SK-N-SH (cell line): ENCODE data around the gene COG8. TPM values are rescaled to one million over a fixed set of nuclear protein-coding genes. Genes with fewer than 3 reads are reported as not detected.

ENCODE experiments used
- CTCF ChIA-PET: fragments of 300-600, 350-600 bp; formaldehyde crosslinking; extraction: SDS; loops from one replicate; lab custom pipeline; 2021; lab: Yijun Ruan, JAX
- POLR2A ChIA-PET: fragments of 350-600 bp; sonication (Branson Sonifier 250); formaldehyde crosslinking; extraction: SDS; loops from one replicate; lab custom pipeline; 2020; ENCODE audit warnings: antibody characterized with exemption, inconsistent platforms; lab: Yijun Ruan, JAX
- DNase-seq: peaks from one replicate; pipeline ENCODE4 v3.0.0; 2012
- H2AFZ ChIP-seq: fragments of 200-600 bp; sonication (generic); 2 replicates; pipeline ENCODE4 v1.8.1; 2016; ENCODE audit warnings: antibody characterized with exemption, mild to moderate bottlenecking, low read depth
- H3F3A ChIP-seq: fragments of 200-600 bp; sonication (generic); replicated peaks from 2 replicates; pipeline ENCODE3; 2016; ENCODE audit warnings: antibody characterized with exemption, mild to moderate bottlenecking; ENCODE audit not compliant: insufficient read depth
- H3K27ac ChIP-seq, 2 experiments: fragments of 200-500 bp in 1 of 2; fragments of 200-600 bp in 1 of 2; sonication (Bioruptor generic) in 1 of 2; sonication (generic), shearing (Covaris generic) in 1 of 2; 2 replicates each; pipeline versions ENCODE4 v1.5.1 to v1.6.1; 2014 to 2016; ENCODE audit warnings: low read depth in 2 of 2, inconsistent platforms in 1 of 2, low read length in 1 of 2, mild to moderate bottlenecking in 1 of 2, mixed read lengths in 1 of 2
- H3K27me3 ChIP-seq: fragments of 200-600 bp; sonication (generic), shearing (Covaris generic); 2 replicates; pipeline ENCODE4 v1.6.1; 2016; ENCODE audit warnings: mixed run types; ENCODE audit not compliant: insufficient read depth
- H3K36me3 ChIP-seq, 2 experiments: fragments of 200-500 bp in 1 of 2; fragments of 200-600 bp in 1 of 2; sonication (Bioruptor generic) in 1 of 2; sonication (generic) in 1 of 2; replicated peaks in 1 of 2; 2 replicates each; pipeline versions ENCODE3 to v1.5.1; 2014 to 2016; ENCODE audit warnings: low read length in 1 of 2, mild to moderate bottlenecking in 1 of 2; ENCODE audit not compliant: insufficient read depth in 2 of 2, control insufficient read depth in 1 of 2
- H3K4me1 ChIP-seq, 2 experiments: fragments of 200-500 bp in 1 of 2; fragments of 200-600 bp in 1 of 2; sonication (Bioruptor generic) in 1 of 2; sonication (generic), shearing (Covaris generic) in 1 of 2; 2 replicates each; pipeline versions ENCODE4 v1.5.1 to v1.6.1; 2014 to 2016; ENCODE audit warnings: low read depth in 1 of 2, low read length in 1 of 2, mixed run types in 1 of 2; ENCODE audit not compliant: insufficient read depth in 2 of 2, control insufficient read depth in 1 of 2
- H3K4me2 ChIP-seq: fragments of 200-600 bp; sonication (generic), shearing (Covaris generic); 2 replicates; pipeline ENCODE4 v1.6.1; 2017; ENCODE audit warnings: mixed run types
- H3K4me3 ChIP-seq, 2 experiments: fragments of 200-500 bp in 1 of 2; fragments of 200-600 bp in 1 of 2; sonication (Bioruptor generic) in 1 of 2; sonication (generic), shearing (Covaris generic) in 1 of 2; 2 replicates each; pipeline versions ENCODE4 v1.5.1 to v1.8.1; 2014 to 2016; ENCODE audit warnings: low read depth in 2 of 2, inconsistent platforms in 1 of 2, low read length in 1 of 2, mild to moderate bottlenecking in 1 of 2, mixed read lengths in 1 of 2, moderate library complexity in 1 of 2
- H3K79me2 ChIP-seq: fragments of 200-600 bp; sonication (generic); 2 replicates; pipeline ENCODE4 v1.8.1; 2017; ENCODE audit warnings: mild to moderate bottlenecking; ENCODE audit not compliant: insufficient read depth
- H3K9ac ChIP-seq: fragments of 200-600 bp; sonication (generic); 2 replicates; pipeline ENCODE4 v1.6.1; 2017; ENCODE audit warnings: mixed run types
- H3K9me2 ChIP-seq: fragments of 200-600 bp; sonication (generic); 2 replicates; pipeline ENCODE4 v1.6.1; 2017; ENCODE audit warnings: mixed run types
- H3K9me3 ChIP-seq: fragments of 200-600 bp; sonication (generic); 2 replicates; pipeline ENCODE4 v1.6.1; 2017; ENCODE audit warnings: mixed run types, mild to moderate bottlenecking, moderate library complexity
- H4K20me1 ChIP-seq: fragments of 200-600 bp; sonication (generic); 2 replicates; pipeline ENCODE4 v1.6.1; 2017; ENCODE audit warnings: mild to moderate bottlenecking, mixed run types; ENCODE audit not compliant: insufficient read depth
- CHD2 ChIP-seq: fragments of 150-350 bp; IDR thresholded peaks from 2 replicates; pipeline ENCODE4 v1.6.1; 2018; ENCODE audit warnings: low read length; ENCODE audit not compliant: partially characterized antibody
- EZH2phosphoT487 ChIP-seq: fragments of 200-600 bp; sonication (generic); IDR thresholded peaks from 2 replicates; pipeline ENCODE4 v1.6.1; 2017; ENCODE audit warnings: low read depth, mixed run types, mild to moderate bottlenecking, antibody characterized with exemption, moderate library complexity, borderline replicate concordance
- FOXJ3 ChIP-seq: sonication (generic); formaldehyde crosslinking; IDR thresholded peaks from 2 replicates; pipeline ENCODE4 v1.5.1; 2020; ENCODE audit warnings: mild to moderate bottlenecking, missing genetic modification reagents
- FOXM1 ChIP-seq: IDR thresholded peaks from 2 replicates; pipeline ENCODE4 v1.4.0; 2012; ENCODE audit warnings: low read depth, mild to moderate bottlenecking
- MEF2A ChIP-seq: IDR thresholded peaks from 2 replicates; pipeline ENCODE4 v1.4.0; 2012; ENCODE audit warnings: low read depth, borderline replicate concordance
- POLR2AphosphoS5 ChIP-seq: IDR thresholded peaks from 2 replicates; pipeline ENCODE4 v1.6.1; 2012; ENCODE audit warnings: low read depth, low read length
- RFX5 ChIP-seq: IDR thresholded peaks from 2 replicates; pipeline ENCODE4 v1.6.1; 2012; ENCODE audit warnings: mild to moderate bottlenecking, improper control_type of control experiment, low read length
- RXRA ChIP-seq: IDR thresholded peaks from 2 replicates; pipeline ENCODE4 v1.4.0; 2012; ENCODE audit warnings: low read depth, mild to moderate bottlenecking, borderline replicate concordance
- SIN3A ChIP-seq: IDR thresholded peaks from 2 replicates; pipeline ENCODE4 v1.6.1; 2012; ENCODE audit warnings: low read depth, mild to moderate bottlenecking, low read length, moderate library complexity, borderline replicate concordance
- SMC3 ChIP-seq: IDR thresholded peaks from 2 replicates; pipeline ENCODE4 v1.6.1; 2012; ENCODE audit warnings: low read depth, low read length, improper control_type of control experiment
- TCF12 ChIP-seq: IDR thresholded peaks from 2 replicates; pipeline ENCODE4 v1.4.0; 2012
- TEAD4 ChIP-seq: IDR thresholded peaks from 2 replicates; pipeline ENCODE4 v1.4.0; 2012; ENCODE audit warnings: mild to moderate bottlenecking, borderline replicate concordance; ENCODE audit not compliant: insufficient read depth
- WGBS: methylation state at CpG from one replicate; pipeline ENCODE4 v1.1.6; 2017; ENCODE audit warnings: low lambda C conversion rate; 5-methylcytosine and 5-hydroxymethylcytosine counted together
- polyA plus RNA-seq, 3 experiments: library from polyadenylated mRNA; depleted of rRNA; stranded (reverse); fragments of >200 nt; gene quantifications; 2 replicates each; pipeline ENCODE4 v1.2.3, GENCODE V29; 2012
- TF ChIP-seq, protein P1 (sequence below): IDR thresholded peaks from 2 replicates; pipeline ENCODE4; 2012
- TF ChIP-seq, protein P2 (sequence below): fragments of 150-350 bp; IDR thresholded peaks from 2 replicates; pipeline ENCODE4 v1.6.1; 2016; ENCODE audit warnings: mild to moderate bottlenecking, low read depth, low read length
- TF ChIP-seq, protein P3 (sequence below): IDR thresholded peaks from 2 replicates; pipeline ENCODE4 v1.4.0; 2012; ENCODE audit warnings: low read depth, borderline replicate concordance
- TF ChIP-seq, protein P4 (sequence below): IDR thresholded peaks from 2 replicates; pipeline ENCODE4 v1.4.0; 2012; ENCODE audit warnings: low read depth

Gene COG8
- polyA plus RNA-seq, 1 of the 3 experiments (the other 2 are of a cell fraction), result 30.2 TPM

DNA sequence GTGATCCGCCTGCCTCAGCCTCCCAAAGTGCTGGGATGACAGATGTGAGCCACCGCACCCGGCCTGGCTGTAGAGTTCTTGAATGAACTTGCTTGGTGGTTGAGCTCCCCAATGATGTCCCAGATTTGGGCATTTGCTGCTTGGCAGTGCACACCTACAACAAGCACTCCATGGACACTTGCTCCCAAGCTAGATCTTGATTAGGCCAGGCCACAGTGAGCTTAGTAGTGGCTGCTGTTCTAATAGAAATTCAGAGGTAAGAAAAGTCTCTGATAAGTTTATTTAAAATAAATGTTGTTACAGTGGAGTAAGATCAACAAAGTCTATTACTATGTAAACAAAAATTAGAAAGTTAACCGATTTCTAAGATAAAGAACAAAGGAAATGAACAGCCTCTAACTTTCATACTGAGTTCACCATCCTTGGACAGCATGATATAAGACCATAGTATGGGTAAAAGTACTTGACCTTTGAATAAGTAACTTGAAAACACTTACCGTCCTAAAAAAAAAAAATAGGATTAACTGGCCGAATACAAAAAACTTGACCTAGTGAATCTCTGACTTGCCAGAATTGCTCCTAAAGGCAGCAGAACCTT is 11.3 kb upstream of the COG8 start:
- H3K9ac ChIP-seq, result no peak overlapping the region
- peaks cover 0 to 2% of the 10 kb centered on the region in 2 experiments; a peak in 1 of 4 replicates for H3K4me1 ChIP-seq
- H2AFZ ChIP-seq, result no peak overlapping the region
- CTCF ChIA-PET, result no interaction called here
- no peaks in the 10 kb centered on the region for H3K9me2 ChIP-seq
- H3K79me2 ChIP-seq, result no peaks in the 10 kb centered on the region
- peaks cover 12% of the 10 kb centered on the region for H3F3A ChIP-seq
- H3K9me3 ChIP-seq, result no peaks in the 10 kb centered on the region
- no peak for DNase-seq
- POLR2A ChIA-PET, result interaction anchor here (0.7 kb wide), 1 partner anchor 10 kb away, joined by 3 read pairs; no protein-coding TSS in a partner anchor
- WGBS, result 95% methylated on average over 6 of the region's 6 CpGs
- no peak overlapping the region for H3K27ac ChIP-seq
- peaks cover 2 to 7% of the 10 kb centered on the region in 2 experiments for H3K36me3 ChIP-seq
- no peak overlapping the region for H3K4me2 ChIP-seq
- H4K20me1 ChIP-seq, result no peaks in the 10 kb centered on the region
- H3K4me3 ChIP-seq, result no peak overlapping the region
- TF ChIP-seq FOXM1 (no peak), SIN3A (no peak), POLR2AphosphoS5 (no peak), SMC3 (no peak), RFX5 (no peak), TEAD4 (no peak), FOXJ3 (CRISPR knock-in tag) (no peak), EZH2phosphoT487 (no peak), RXRA (no peak), TCF12 (no peak), MEF2A (no peak), CHD2 (no peak)
- TF ChIP-seq, protein P1, sequence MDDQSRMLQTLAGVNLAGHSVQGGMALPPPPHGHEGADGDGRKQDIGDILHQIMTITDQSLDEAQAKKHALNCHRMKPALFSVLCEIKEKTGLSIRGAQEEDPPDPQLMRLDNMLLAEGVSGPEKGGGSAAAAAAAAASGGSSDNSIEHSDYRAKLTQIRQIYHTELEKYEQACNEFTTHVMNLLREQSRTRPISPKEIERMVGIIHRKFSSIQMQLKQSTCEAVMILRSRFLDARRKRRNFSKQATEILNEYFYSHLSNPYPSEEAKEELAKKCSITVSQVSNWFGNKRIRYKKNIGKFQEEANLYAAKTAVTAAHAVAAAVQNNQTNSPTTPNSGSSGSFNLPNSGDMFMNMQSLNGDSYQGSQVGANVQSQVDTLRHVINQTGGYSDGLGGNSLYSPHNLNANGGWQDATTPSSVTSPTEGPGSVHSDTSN, result no peak
- TF ChIP-seq, protein P2, sequence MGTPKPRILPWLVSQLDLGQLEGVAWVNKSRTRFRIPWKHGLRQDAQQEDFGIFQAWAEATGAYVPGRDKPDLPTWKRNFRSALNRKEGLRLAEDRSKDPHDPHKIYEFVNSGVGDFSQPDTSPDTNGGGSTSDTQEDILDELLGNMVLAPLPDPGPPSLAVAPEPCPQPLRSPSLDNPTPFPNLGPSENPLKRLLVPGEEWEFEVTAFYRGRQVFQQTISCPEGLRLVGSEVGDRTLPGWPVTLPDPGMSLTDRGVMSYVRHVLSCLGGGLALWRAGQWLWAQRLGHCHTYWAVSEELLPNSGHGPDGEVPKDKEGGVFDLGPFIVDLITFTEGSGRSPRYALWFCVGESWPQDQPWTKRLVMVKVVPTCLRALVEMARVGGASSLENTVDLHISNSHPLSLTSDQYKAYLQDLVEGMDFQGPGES, result no peak
- TF ChIP-seq, protein P3, sequence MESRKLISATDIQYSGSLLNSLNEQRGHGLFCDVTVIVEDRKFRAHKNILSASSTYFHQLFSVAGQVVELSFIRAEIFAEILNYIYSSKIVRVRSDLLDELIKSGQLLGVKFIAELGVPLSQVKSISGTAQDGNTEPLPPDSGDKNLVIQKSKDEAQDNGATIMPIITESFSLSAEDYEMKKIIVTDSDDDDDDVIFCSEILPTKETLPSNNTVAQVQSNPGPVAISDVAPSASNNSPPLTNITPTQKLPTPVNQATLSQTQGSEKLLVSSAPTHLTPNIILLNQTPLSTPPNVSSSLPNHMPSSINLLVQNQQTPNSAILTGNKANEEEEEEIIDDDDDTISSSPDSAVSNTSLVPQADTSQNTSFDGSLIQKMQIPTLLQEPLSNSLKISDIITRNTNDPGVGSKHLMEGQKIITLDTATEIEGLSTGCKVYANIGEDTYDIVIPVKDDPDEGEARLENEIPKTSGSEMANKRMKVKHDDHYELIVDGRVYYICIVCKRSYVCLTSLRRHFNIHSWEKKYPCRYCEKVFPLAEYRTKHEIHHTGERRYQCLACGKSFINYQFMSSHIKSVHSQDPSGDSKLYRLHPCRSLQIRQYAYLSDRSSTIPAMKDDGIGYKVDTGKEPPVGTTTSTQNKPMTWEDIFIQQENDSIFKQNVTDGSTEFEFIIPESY, result no peak
- TF ChIP-seq, protein P4, sequence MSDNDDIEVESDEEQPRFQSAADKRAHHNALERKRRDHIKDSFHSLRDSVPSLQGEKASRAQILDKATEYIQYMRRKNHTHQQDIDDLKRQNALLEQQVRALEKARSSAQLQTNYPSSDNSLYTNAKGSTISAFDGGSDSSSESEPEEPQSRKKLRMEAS, result no peak
- no peaks in the 10 kb centered on the region for H3K27me3 ChIP-seq
